NCI-H187 treated with DMSO at 0.1 percent for 48 hours (cell line): ENCODE results near the gene CTAG2.
"Not testable (repeated sequence)": the region's sequence is repeated elsewhere in the genome, so short reads cannot be mapped to it uniquely, and the experiment has no call there.

ENCODE experiments used
- DNase-seq: peaks from one replicate; lab custom pipeline; 2025; lab: John Stamatoyannopoulos, UW

CTAG2 gene

GRCh38 chrX:154653413-154653812 lies at the start of gene CTAG2:
Gene CTAG2, minus strand, starts transcription at chrX:154653579. Its CDS starts 64 bp downstream, at chrX:154653515.
- not testable (repeated sequence) for DNase-seq

- DNase-seq: no peak
Observed at GRCh38 chrX:154698630-154699248, 45.4 kb upstream of the CTAG2 start.

GRCh38 chrX:154696676-154697045 lies 43.3 kb upstream of the CTAG2 start:
- no peak for DNase-seq

DNA sequence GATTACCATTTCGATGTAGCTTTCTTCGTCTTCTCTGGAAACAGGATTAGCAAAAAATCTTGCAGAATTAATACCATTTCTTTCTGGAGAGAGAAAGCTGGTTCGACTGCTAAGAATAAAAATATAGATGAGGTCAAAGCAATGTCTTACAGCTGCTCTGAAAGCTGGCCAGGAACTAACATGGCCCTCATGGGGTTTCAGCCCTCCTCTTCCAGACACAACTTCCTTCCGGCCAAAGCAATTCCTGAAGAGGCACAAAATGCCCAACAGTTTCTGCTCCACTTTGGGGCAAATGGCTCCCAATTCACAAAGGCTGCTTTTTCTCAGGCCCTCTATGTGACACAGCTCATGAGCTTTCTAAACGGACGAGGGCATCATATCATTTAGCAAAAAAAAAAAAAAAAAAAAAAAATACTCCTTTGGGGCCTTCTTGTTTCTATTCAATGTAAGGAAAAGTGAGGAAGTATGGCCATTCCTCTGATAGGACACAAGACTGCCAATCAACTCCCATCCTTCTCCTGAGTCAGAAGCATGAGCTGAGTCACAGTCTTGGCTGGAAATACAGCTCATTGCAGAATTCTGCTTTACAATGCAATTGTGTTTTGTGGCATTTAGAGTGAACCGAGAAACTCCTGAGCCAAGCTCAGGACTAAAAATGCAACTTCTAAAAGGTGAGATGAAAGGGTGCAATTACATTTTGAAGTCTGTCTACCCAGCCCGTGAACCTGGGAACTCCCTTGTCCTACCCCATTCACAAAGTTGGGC lies 42.7 kb upstream of the CTAG2 start:
- no peak for DNase-seq

GRCh38 chrX:154693394-154693793 lies 40.0 kb upstream of the CTAG2 start:
- no peak for DNase-seq

- DNase-seq: not testable (repeated sequence)
Observed at GRCh38 chrX:154690438-154690837, 37.1 kb upstream of the CTAG2 start.

DNA sequence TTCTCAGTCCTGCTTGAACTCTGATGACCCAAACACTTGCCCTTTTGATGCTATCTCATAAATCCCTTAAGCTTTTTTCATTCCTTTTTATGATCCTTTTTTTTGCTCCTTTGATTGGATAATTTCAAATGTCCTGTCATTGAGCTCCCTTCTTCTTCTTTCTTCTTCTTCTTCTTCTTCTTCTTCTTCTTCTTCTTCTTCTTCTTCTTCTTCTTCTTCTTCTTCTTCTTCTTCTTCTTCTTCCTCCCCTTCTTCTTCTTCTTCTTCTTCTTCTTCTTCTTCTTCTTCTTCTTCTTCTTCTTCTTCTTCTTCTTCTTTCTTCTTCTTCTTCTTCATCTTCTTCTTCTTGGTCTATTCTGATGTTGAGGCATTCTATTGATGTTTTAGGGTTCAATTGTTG lies 18.7 kb upstream of the CTAG2 start:
- DNase-seq: not testable (repeated sequence)

DNA sequence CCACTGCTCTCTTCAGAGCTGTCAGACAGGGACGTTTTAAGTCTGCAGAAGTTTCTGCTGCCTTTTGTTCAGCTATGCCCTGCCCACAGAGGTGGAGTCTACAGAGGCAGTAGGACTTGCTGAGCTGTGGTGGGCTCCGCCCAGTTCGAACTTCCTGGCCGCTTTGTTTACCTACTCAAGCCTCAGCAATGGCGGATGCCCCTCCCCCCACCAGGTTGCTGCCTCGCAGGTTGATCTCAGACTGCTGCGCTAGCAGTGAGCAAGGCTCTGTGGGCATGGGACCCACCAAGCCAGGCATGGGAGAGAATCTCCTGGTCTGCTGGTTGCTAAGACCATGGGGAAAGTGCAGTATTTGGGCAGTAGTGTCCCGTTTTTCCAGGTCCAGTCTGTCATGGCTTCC lies 17.5 kb upstream of the CTAG2 start:
- not testable (repeated sequence) for DNase-seq

GRCh38 chrX:154661899-154662298 lies 8.5 kb upstream of the CTAG2 start:
- no peak for DNase-seq

GRCh38 chrX:154661170-154661569 lies 7.8 kb upstream of the CTAG2 start:
- no peak for DNase-seq

- no peak for DNase-seq
Observed at GRCh38 chrX:154660541-154660940, 7.2 kb upstream of the CTAG2 start.

GRCh38 chrX:154658957-154659356 lies 5.6 kb upstream of the CTAG2 start:
- DNase-seq: no peak

DNA sequence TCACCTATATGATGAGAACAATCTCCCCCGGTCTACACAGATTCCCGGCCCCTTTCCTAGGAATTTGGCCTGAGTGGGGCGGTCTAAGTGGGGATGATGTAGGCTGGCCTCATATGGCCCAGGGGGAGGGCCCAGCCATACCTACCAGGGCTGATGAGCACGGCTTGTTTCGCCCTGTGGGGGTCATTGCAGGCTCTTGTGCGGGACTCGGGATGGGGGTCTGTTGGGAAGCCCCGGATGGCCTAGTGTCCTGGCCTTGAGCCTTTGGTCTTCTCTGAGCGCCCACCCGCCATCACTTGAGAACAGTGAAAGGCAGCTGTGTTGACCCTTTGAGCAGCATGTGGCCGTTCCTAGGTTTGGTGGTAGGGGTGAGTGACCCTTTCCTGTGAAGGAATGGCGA lies 4.8 kb upstream of the CTAG2 start:
- DNase-seq: no peak

- no peak for DNase-seq
Observed at GRCh38 chrX:154657226-154657805, 3.9 kb upstream of the CTAG2 start.

GRCh38 chrX:154655786-154656185 lies 2.4 kb upstream of the CTAG2 start:
- DNase-seq: no peak

DNA sequence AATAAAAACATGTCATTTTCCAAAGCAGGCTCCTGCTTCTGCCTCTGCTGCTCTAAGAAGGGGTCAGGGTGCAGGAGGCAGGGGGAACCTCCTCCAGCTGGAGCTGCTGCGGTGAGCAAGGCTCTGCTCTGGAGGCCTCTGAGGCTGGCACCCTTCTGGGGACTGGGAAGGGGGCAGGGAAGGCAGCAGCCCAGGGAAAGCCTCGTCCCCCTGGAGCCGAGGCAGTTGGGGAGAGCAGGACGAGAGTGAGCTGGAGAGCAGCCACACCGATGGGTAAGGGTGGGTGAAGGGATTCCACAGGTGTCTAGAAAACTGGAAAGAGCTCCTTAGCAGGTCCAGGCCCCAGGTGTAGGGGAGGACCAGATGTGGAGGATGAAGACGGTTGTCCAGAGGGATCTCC lies 2.0 kb upstream of the CTAG2 start:
- no peak for DNase-seq

DNA sequence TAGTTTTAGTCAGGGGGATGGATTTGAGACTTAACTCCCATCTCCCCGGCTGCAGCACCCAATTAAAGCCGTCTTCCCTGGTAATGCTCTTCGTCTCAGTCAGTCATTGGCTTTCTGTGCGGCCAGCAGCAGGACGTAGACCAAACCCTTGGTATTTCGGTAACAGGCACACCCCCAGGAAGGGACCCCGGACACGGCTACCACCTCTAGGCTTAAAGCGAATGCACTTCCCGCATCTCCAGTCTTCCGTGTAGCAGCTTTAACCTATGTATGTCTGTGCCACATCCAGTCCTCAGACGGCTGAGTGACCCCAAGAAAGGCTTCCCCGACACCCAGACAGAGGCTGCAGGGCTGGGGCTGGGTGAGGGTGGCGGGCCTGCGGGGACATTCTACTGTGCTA lies 1.5 kb upstream of the CTAG2 start:
- DNase-seq: no peak

- DNase-seq: no peak
Observed at GRCh38 chrX:154654372-154654771, 993 bp upstream of the CTAG2 start.

- no peak for DNase-seq
Observed at GRCh38 chrX:154653048-154653401, 354 bp downstream of the CTAG2 start.

- DNase-seq: no peak
Observed at GRCh38 chrX:154652311-154653047, 900 bp downstream of the CTAG2 start.

DNA sequence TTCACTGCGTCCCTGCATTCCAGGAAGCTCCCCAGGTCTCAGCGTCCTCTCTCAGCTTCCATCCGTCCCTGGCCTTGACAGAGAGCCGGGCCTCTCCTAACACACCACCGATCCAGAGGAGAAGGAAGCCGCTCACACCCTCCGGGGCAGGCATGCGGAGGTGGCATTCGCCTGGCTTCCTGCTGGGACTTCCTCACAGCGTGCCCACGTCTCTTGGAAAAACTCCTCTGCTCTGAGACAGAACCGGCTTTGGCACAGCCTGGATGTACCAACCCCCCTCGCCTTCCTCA lies 3.2 kb downstream of the CTAG2 start:
- DNase-seq: no peak

DNA sequence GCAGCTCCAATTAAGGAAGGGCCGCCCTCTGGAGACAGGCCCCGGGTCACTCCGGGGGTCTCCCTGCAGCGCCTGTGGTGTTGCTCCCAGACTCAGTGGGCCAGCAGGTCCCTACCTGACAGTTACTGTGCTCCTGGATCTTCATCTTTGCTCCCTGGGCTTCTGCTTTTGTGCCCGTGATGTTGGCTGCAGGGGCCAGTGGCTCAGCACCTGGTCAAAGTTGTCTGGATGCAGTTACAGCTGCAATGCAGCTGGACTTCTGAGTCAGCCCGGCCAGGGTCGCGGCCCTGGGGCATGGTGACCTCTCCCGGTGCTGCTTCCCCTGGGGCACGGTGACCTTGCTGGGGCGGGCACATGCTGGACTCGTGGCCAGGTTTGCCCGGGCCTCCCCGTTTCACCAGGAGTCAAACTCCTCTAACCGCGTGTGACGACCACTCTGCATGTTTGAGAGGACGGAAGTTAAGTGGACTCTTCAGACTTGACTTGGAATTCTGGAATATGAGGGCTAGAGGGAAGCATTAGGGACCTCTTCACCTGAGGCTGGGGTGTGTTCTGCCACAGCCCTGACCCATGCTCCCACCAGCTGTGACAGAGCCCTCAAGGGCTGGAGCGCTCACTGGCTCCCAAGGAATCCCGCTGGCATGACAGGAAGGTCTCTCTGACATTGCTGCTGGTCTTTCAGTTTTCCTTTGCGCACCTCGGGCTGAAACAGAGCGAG lies 3.7 kb downstream of the CTAG2 start:
- DNase-seq: no peak
